HepG2 (cell line): ENCODE measurements around the gene CMTM4. TPM values are rescaled to one million over a fixed set of nuclear protein-coding genes. Genes with fewer than 3 reads are reported as not detected.

Experiments
- BRCA1 ChIP-seq: sonication (generic); formaldehyde crosslinking; IDR thresholded peaks from 2 replicates; pipeline ENCODE4 v1.4.0; 2020; ENCODE audit warnings: missing genetic modification reagents
- GPBP1L1 ChIP-seq: sonication (generic); formaldehyde crosslinking; IDR thresholded peaks from 2 replicates; pipeline ENCODE4 v1.5.0; 2020; ENCODE audit warnings: mild to moderate bottlenecking, missing genetic modification reagents
- HES4 ChIP-seq: sonication (generic); formaldehyde crosslinking; IDR thresholded peaks from 2 replicates; pipeline ENCODE4 v1.9.0; 2021; ENCODE audit warnings: mild to moderate bottlenecking, missing genetic modification reagents, borderline replicate concordance
- HMG20B ChIP-seq: conservative IDR thresholded peaks from 2 replicates; pipeline ENCODE4 v1.6.1; 2016; ENCODE audit warnings: missing genetic modification reagents, missing compliant biosample characterization
- JUN ChIP-seq: sonication (generic); formaldehyde crosslinking; IDR thresholded peaks from 2 replicates; pipeline ENCODE4 v1.4.0; 2020; ENCODE audit warnings: mild to moderate bottlenecking, missing genetic modification reagents
- KDM3A ChIP-seq: IDR thresholded peaks from 2 replicates; pipeline ENCODE4 v1.6.1; 2018; ENCODE audit warnings: low read depth, missing compliant biosample characterization
- LBX2 ChIP-seq: sonication (generic); formaldehyde crosslinking; IDR thresholded peaks from 2 replicates; pipeline ENCODE4 v1.5.0; 2020; ENCODE audit warnings: missing genetic modification reagents, mild to moderate bottlenecking, borderline replicate concordance
- LCORL ChIP-seq, 2 experiments: fragments of 450-650 bp in 1 of 2; sonication (generic) in 1 of 2; formaldehyde crosslinking in 1 of 2; IDR thresholded peaks; 2 replicates each; pipeline versions ENCODE4 v1.5.0 to v1.6.1; 2017 to 2020; ENCODE audit warnings: antibody characterized with exemption in 1 of 2, missing genetic modification reagents in 1 of 2
- PRDM10 ChIP-seq: sonication (generic); formaldehyde crosslinking; IDR thresholded peaks from 2 replicates; pipeline ENCODE4 v1.4.0; 2020; ENCODE audit warnings: low read depth, missing genetic modification reagents
- polyA plus RNA-seq, 8 experiments: library from polyadenylated mRNA; depleted of rRNA in 3 of 8; stranded (reverse) in 7 of 8; unstranded in 1 of 8; fragments of >200 nt; fragmentation: Illumina TruSeq in 4 of 8; extraction: Trizol in 4 of 8; gene quantifications; 2 replicates each; pipeline versions ENCODE4 v1.2.1 to v1.2.3, GENCODE V29; 2011 to 2016; ENCODE audit warnings: low read depth in 4 of 8, missing spikeins in 1 of 8, mixed read lengths in 1 of 8; ENCODE audit not compliant: insufficient read depth in 1 of 8
- total RNA-seq, 5 experiments: library from RNA; depleted of rRNA; stranded (reverse); fragments of >200 nt; fragmentation: Illumina TruSeq; extraction: Trizol; gene quantifications; 2 replicates each; pipeline ENCODE4 v1.2.3, GENCODE V29; 2016; ENCODE audit warnings: low read depth in 1 of 5
- TF ChIP-seq, protein P1 (sequence below): IDR thresholded peaks from 2 replicates; pipeline ENCODE4 v1.6.1; 2018; ENCODE audit warnings: missing genetic modification reagents, mild to moderate bottlenecking, missing compliant biosample characterization
- TF ChIP-seq, protein P2 (sequence below): sonication (generic); formaldehyde crosslinking; IDR thresholded peaks from 2 replicates; pipeline ENCODE4 v1.5.0; 2020; ENCODE audit warnings: mild to moderate bottlenecking, missing genetic modification reagents, borderline replicate concordance
- TF ChIP-seq, protein P3 (sequence below): IDR thresholded peaks from 2 replicates; pipeline ENCODE4 v1.6.1; 2016; ENCODE audit warnings: low read depth, missing genetic modification reagents, missing compliant biosample characterization

The CMTM4 gene
- total and polyA plus RNA-seq, 2 of the 13 experiments (the other 11 are each of a cell fraction or from before 2014, with no cell fraction given), result 32.0 to 36.3 TPM

DNA sequence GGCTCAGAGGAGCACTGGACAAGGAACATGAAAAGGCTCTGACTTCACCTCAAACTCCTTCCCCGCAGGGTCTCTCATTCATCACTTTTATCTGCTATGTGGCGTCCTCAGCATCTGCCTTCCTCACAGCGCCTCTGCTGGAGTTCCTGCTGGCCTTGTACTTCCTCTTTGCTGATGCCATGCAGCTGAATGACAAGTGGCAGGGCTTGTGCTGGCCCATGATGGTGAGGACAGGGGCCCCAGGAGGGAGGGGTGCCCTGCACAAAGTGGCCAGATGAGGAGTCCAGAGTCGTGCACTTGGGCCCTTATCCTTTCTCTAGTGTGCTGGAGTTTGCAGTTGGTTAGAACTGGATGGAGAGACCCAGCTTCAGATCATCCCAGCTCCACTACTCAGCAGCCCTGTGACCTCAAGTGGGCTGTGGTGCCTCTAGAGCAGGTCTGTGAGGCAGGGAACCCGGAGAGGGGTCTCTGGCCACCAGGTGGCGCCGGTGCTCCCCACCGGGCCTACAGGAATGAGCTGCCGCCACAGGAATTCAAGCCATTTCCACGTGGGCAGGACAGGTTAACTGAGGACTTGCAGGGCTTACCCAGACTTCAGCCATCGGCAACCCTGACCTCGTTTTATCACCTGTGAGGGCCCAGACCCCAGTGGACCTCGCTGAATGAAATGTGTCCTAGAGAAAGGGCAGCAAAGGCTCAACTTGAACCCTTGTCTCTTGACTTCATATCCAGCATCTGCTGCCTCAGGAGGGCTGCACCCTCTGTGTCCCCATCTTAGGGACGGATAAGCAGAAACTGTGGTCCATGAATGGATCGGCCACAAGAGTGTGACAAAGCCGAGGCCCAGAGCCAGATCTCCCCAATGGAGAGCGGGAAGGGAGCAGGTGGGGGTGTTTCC lies 88.1 kb downstream of the CMTM4 start (continued):
- TF ChIP-seq LBX2 (CRISPR knock-in tag) (no peak), HES4 (CRISPR knock-in tag) (peak; percentile 95), BRCA1 (CRISPR knock-in tag) (peak; percentile 90), LCORL (IDR thresholded peaks at IDR 0.05) (no peak), LCORL (CRISPR knock-in tag; IDR thresholded peaks at IDR 0.05) (peak; percentile 55; the same call in 1 of the 2 replicates), GPBP1L1 (no peak), PRDM10 (CRISPR knock-in tag) (peak; percentile 26; the same call in 1 of the 2 replicates), JUN (0 out of 2 replicates have a peak, but pooled peaks have one; percentile 31), HMG20B (no peak), KDM3A (CRISPR knock-in tag) (peak; percentile 86; the same call in 1 of the 2 replicates)
- TF ChIP-seq, protein P1, sequence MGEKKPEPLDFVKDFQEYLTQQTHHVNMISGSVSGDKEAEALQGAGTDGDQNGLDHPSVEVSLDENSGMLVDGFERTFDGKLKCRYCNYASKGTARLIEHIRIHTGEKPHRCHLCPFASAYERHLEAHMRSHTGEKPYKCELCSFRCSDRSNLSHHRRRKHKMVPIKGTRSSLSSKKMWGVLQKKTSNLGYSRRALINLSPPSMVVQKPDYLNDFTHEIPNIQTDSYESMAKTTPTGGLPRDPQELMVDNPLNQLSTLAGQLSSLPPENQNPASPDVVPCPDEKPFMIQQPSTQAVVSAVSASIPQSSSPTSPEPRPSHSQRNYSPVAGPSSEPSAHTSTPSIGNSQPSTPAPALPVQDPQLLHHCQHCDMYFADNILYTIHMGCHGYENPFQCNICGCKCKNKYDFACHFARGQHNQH, result peak; percentile 83
- TF ChIP-seq, protein P2, sequence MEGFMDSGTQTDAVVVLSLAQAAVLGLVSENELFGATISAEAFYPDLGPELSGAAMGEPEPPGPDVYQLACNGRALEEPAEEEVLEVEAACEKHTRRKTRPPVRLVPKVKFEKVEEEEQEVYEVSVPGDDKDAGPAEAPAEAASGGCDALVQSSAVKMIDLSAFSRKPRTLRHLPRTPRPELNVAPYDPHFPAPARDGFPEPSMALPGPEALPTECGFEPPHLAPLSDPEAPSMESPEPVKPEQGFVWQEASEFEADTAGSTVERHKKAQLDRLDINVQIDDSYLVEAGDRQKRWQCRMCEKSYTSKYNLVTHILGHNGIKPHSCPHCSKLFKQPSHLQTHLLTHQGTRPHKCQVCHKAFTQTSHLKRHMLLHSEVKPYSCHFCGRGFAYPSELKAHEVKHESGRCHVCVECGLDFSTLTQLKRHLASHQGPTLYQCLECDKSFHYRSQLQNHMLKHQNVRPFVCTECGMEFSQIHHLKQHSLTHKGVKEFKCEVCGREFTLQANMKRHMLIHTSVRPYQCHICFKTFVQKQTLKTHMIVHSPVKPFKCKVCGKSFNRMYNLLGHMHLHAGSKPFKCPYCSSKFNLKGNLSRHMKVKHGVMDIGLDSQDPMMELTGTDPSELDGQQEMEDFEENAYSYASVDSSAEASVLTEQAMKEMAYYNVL (CRISPR knock-in tag), result peak; percentile 92
- TF ChIP-seq, protein P3, sequence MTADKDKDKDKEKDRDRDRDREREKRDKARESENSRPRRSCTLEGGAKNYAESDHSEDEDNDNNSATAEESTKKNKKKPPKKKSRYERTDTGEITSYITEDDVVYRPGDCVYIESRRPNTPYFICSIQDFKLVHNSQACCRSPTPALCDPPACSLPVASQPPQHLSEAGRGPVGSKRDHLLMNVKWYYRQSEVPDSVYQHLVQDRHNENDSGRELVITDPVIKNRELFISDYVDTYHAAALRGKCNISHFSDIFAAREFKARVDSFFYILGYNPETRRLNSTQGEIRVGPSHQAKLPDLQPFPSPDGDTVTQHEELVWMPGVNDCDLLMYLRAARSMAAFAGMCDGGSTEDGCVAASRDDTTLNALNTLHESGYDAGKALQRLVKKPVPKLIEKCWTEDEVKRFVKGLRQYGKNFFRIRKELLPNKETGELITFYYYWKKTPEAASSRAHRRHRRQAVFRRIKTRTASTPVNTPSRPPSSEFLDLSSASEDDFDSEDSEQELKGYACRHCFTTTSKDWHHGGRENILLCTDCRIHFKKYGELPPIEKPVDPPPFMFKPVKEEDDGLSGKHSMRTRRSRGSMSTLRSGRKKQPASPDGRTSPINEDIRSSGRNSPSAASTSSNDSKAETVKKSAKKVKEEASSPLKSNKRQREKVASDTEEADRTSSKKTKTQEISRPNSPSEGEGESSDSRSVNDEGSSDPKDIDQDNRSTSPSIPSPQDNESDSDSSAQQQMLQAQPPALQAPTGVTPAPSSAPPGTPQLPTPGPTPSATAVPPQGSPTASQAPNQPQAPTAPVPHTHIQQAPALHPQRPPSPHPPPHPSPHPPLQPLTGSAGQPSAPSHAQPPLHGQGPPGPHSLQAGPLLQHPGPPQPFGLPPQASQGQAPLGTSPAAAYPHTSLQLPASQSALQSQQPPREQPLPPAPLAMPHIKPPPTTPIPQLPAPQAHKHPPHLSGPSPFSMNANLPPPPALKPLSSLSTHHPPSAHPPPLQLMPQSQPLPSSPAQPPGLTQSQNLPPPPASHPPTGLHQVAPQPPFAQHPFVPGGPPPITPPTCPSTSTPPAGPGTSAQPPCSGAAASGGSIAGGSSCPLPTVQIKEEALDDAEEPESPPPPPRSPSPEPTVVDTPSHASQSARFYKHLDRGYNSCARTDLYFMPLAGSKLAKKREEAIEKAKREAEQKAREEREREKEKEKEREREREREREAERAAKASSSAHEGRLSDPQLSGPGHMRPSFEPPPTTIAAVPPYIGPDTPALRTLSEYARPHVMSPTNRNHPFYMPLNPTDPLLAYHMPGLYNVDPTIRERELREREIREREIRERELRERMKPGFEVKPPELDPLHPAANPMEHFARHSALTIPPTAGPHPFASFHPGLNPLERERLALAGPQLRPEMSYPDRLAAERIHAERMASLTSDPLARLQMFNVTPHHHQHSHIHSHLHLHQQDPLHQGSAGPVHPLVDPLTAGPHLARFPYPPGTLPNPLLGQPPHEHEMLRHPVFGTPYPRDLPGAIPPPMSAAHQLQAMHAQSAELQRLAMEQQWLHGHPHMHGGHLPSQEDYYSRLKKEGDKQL (CRISPR knock-in tag), result peak; percentile 36; the same call in 1 of the 2 replicates
